Measurements from ENCODE around the gene TK2. TPM values are rescaled to one million over a fixed set of nuclear protein-coding genes. Genes with fewer than 3 reads are reported as not detected.

Gene TK2
- polyA plus RNA-seq, 3 donors, result 29.8 to 38.9 (median 32.4) TPM

DNA sequence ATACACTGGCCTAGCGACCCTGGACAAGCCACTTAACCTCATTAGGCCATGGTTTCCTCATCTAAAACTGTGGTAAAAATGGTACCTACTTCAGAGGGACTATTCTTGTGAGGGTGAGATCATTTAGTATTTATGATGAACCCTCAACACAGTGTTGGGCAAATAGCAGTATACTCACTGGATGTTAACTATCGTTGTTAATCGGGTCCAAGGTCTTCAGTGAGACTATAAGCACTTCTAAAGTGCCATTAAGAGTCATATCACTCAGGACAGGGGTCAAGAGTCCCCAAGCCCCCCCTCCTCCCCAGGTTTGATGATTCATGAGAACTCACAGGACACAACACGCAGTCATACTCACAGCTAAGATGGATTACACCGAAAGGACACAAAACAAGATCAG lies 11.0 kb downstream of the TK2 start:
- H3K4me3 ChIP-seq (replicated peaks in 1 of 3; ENCODE audit: low read depth in 2 of 3, low read length in 3 of 3), result no peak overlapping the region
- no peak overlapping the region for H3K9ac ChIP-seq (ENCODE audit: insufficient read depth, low read length, poor library complexity, severe bottlenecking)
- Mint-ChIP-seq H3K9me3 (no peaks in the 10 kb centered on the region), H3K27ac (peak overlapping the region in 2 of 7 donors; percentile 54 to 62), H3K4me1 (peaks cover 26% of the 10 kb centered on the region), H3K4me3 (no peak overlapping the region), H3K36me3 (peaks cover 80 to 90% of the 10 kb centered on the region in 2 donors), H3K27me3 (ENCODE audit: low read depth in 3 of 3) (peaks cover 0 to 2% (median 0%) of the 10 kb centered on the region in 3 donors)
- H2AFZ ChIP-seq (ENCODE audit: insufficient read depth, low read depth, low read length, poor library complexity, severe bottlenecking), result no peak overlapping the region
- H3K36me3 ChIP-seq (replicated peaks in 1 of 2; ENCODE audit: control insufficient read depth in 1 of 2, insufficient read depth in 2 of 2, low read length in 2 of 2), result peaks cover 51 to 87% of the 10 kb centered on the region in 2 donors
- H4K20me1 ChIP-seq (ENCODE audit: insufficient read depth, low read length), result no peaks in the 10 kb centered on the region
- DNase-seq, result no peak
- no peaks in the 10 kb centered on the region for H3K27me3 ChIP-seq (ENCODE audit: control insufficient read depth in 2 of 2, insufficient read depth in 2 of 2, low read length in 2 of 2)
- WGBS (ENCODE audit: insufficient coverage), result no CpG with 5 or more reads among the region's 5 CpGs
- peaks cover 9 to 12% of the 10 kb centered on the region in 2 donors for H3K4me1 ChIP-seq (ENCODE audit: control insufficient read depth in 1 of 2, insufficient read depth in 2 of 2, low read length in 2 of 2)
- H3K27ac ChIP-seq (ENCODE audit: low read depth in 1 of 2, low read length in 2 of 2), result no peak overlapping the region
- no peaks in the 10 kb centered on the region for H3K9me3 ChIP-seq (replicated peaks in 1 of 2; ENCODE audit: control insufficient read depth in 1 of 2, insufficient read depth in 1 of 2, low read length in 2 of 2)
- no peak overlapping the region for H3K4me2 ChIP-seq (replicated peaks; ENCODE audit: extremely low read depth, low read length, poor library complexity, severe bottlenecking)
- TF ChIP-seq, protein P1, sequence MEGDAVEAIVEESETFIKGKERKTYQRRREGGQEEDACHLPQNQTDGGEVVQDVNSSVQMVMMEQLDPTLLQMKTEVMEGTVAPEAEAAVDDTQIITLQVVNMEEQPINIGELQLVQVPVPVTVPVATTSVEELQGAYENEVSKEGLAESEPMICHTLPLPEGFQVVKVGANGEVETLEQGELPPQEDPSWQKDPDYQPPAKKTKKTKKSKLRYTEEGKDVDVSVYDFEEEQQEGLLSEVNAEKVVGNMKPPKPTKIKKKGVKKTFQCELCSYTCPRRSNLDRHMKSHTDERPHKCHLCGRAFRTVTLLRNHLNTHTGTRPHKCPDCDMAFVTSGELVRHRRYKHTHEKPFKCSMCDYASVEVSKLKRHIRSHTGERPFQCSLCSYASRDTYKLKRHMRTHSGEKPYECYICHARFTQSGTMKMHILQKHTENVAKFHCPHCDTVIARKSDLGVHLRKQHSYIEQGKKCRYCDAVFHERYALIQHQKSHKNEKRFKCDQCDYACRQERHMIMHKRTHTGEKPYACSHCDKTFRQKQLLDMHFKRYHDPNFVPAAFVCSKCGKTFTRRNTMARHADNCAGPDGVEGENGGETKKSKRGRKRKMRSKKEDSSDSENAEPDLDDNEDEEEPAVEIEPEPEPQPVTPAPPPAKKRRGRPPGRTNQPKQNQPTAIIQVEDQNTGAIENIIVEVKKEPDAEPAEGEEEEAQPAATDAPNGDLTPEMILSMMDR (IDR thresholded peaks at IDR 0.05), result no peak
- H3K79me2 ChIP-seq (ENCODE audit: insufficient read depth, low read length), result peaks cover 4% of the 10 kb centered on the region
- intact Hi-C loops (cut with micrococcal nuclease), result no loop called here

DNA sequence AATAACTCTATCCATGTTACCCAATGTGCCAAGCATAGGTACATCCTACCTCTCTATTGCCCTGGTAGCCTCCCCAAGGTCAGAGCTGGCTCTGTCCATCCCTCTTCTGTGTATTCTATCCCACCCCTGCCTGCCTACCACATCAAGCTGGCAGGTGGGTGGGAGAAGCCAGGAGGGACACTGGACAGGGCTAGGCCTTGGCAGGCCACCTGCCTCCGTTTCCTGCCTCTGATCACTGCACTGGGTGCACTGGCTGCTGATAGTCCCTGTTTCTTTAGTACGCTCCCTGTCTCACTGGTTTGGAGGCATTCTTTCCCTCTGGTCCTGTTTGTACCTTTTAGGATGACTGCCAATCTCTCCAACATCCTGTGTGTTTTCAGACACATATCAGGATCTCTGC lies 12.7 kb downstream of the TK2 start:
- H3K27me3 ChIP-seq (ENCODE audit: control insufficient read depth in 2 of 2, insufficient read depth in 2 of 2, low read length in 2 of 2), result no peaks in the 10 kb centered on the region
- H3K4me1 Mint-ChIP-seq, result peaks cover 18% of the 10 kb centered on the region
- H3K4me2 ChIP-seq (replicated peaks; ENCODE audit: extremely low read depth, low read length, poor library complexity, severe bottlenecking), result no peak overlapping the region
- H3K9me3 Mint-ChIP-seq, result no peaks in the 10 kb centered on the region
- WGBS (ENCODE audit: insufficient coverage), result 97% methylated on average over 2 of the region's 2 CpGs
- no peak overlapping the region for H3K4me3 ChIP-seq (replicated peaks in 1 of 3; ENCODE audit: low read depth in 2 of 3, low read length in 3 of 3)
- TF ChIP-seq, protein P1 (IDR thresholded peaks at IDR 0.05), result no peak
- DNase-seq, result no peak
- no peak overlapping the region for H2AFZ ChIP-seq (ENCODE audit: insufficient read depth, low read depth, low read length, poor library complexity, severe bottlenecking)
- peaks cover 52 to 89% of the 10 kb centered on the region in 2 donors for H3K36me3 ChIP-seq (replicated peaks in 1 of 2; ENCODE audit: control insufficient read depth in 1 of 2, insufficient read depth in 2 of 2, low read length in 2 of 2)
- peak overlapping the region in 2 of 7 donors; percentile 2 to 44 for H3K27ac Mint-ChIP-seq
- no peaks in the 10 kb centered on the region for H3K9me3 ChIP-seq (replicated peaks in 1 of 2; ENCODE audit: control insufficient read depth in 1 of 2, insufficient read depth in 1 of 2, low read length in 2 of 2)
- intact Hi-C loops (cut with micrococcal nuclease), result no loop called here
- peaks cover 0 to 2% (median 0%) of the 10 kb centered on the region in 3 donors for H3K27me3 Mint-ChIP-seq (ENCODE audit: low read depth in 3 of 3)
- H3K4me1 ChIP-seq (ENCODE audit: control insufficient read depth in 1 of 2, insufficient read depth in 2 of 2, low read length in 2 of 2), result peaks cover 0 to 3% of the 10 kb centered on the region in 2 donors
- no peak overlapping the region for H3K4me3 Mint-ChIP-seq
- H3K9ac ChIP-seq (ENCODE audit: insufficient read depth, low read length, poor library complexity, severe bottlenecking), result no peak overlapping the region
- peaks cover 84 to 92% of the 10 kb centered on the region in 2 donors for H3K36me3 Mint-ChIP-seq
- no peaks in the 10 kb centered on the region for H3K79me2 ChIP-seq (ENCODE audit: insufficient read depth, low read length)
- no peak overlapping the region for H3K27ac ChIP-seq (ENCODE audit: low read depth in 1 of 2, low read length in 2 of 2)
- H4K20me1 ChIP-seq (ENCODE audit: insufficient read depth, low read length), result no peaks in the 10 kb centered on the region

All from CD14-positive monocyte (primary cell).